ENCODE data around the gene SLIT3.

The SLIT3 gene

GRCh38 chr5:168843277-168844015, 457.5 kb downstream of the SLIT3 start:
- DNase-seq, result no peak

DNA sequence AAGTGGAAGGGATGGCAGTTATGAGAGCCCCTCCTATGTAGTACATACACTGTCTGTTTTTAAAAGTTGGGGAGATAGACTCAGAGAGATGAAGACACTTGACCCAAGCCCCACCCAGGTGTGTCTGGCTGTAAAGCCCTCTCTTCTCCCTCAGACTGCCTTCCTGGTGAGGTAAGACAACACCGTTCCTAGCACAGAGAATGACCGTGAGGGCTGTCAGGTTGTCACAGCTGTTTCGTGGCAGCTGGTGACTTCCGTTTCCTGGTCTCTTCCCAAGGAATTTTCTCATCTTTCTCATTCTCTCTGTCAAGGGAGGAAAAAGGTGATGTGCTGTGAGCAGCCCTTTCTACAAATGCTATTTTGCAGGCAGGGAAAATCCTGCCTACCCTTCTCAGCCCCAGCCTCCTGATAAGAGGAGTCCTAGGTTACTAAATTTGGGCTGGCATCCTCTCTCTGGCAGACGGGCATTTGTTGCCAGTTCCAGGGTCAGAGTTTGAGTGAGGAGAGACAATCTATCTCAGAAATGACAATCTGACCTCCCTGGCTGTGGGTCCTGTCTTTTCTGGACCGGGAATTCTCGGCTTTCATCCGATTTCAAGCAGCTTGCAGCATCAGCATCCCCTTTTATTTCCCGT, 458.3 kb downstream of the SLIT3 start:
- no peak for DNase-seq

- DNase-seq, result no peak
These were observed 463.1 kb downstream of the SLIT3 start for GRCh38 chr5:168837852-168838251.

DNA sequence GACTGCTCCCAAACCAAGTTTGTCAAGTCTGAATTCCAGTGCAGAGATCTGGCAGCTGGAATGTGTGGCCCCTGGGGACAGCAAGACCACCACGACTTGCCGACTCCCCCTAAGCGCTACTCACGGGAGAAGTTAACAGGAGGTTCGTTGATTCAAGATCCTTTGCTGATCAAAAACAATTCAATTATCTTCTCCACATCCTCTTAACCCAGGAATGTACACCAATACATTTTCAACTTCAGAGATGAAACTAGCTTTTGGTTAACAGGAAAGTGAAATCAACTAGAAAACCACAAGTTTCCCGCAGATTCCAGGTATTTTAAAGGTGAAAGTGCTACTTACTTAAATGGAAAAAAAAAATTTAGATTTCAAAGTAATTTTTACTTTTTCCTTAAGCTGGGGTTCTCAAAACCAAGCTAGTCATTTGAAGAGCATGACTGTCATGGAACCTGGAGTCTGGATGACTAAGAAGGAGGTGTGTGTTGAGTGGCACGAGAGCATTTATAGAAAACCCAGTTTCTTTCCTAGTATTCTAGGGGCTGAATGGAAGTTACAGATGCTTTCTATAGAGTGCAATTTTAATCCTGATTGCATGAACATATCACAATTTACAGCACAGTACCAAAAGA, 464.2 kb downstream of the SLIT3 start:
- no peak for DNase-seq

GRCh38 chr5:168833936-168834335, 467.0 kb downstream of the SLIT3 start:
- no peak for DNase-seq

GRCh38 chr5:168833383-168833782, 467.6 kb downstream of the SLIT3 start:
- DNase-seq, result no peak

- DNase-seq, result no peak
These were observed 468.6 kb downstream of the SLIT3 start for GRCh38 chr5:168832308-168832707.

DNA sequence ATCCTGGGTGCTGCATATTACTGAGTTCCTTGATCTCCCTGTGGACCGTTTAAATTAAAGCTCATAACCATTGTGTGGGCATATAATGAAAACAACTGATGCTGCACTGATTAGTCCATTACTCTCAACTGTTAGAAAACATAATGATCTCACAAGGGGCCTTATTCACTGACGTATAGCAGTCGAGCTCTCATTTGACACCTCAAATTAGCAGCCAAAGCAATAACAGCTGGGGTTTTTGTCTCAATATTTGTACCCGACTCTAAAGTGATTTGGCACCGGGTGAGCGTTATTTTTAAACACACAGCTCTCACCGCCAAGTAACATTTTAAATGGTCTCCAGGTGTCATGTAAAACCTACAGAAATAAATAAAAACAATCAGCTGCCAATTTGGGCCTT, 469.6 kb downstream of the SLIT3 start:
- no peak for DNase-seq

DNA sequence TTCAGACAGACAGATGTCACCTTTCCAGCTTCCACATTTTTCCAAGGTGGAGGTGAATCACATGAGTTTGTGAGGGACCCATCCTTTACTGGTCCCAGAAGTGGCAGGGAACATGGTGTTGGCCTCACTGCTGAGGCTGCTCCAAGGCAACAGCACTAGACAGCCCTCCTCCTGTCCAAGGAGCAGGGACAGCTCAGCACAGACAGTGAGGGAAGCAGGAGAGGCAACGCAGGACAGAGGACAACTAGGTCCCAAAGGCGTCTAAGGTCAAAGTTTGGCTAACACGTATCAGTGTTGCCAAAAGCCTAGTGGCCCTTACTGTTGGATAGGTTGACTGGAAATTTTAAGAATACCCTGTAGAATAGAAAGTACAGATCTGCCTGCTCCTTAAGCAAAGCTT, 470.1 kb downstream of the SLIT3 start:
- DNase-seq, result no peak

DNA sequence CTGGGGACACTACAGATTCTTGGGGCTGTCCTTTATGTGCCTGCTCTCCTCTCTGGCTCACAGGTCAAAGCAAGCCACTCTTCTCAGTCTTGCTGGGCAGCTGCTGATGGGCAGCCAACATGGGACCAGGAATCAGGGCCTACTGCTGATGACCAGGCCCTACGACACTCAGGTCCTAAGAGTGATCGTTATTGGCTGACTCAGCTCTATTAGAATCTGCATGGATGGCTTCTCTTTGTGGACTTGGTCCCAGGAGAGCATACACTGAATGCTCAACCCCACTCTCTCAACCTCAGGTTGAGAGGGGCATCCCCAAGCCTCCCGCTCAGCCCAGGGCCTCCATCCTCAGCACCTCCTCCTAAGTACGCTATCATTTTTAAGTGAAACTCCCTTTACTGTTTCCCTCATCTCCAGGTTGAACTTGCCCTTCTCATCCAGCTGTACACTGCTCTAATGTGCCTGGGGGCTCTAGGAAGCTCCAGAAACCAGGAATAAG, 471.0 kb downstream of the SLIT3 start:
- DNase-seq, result no peak

DNA sequence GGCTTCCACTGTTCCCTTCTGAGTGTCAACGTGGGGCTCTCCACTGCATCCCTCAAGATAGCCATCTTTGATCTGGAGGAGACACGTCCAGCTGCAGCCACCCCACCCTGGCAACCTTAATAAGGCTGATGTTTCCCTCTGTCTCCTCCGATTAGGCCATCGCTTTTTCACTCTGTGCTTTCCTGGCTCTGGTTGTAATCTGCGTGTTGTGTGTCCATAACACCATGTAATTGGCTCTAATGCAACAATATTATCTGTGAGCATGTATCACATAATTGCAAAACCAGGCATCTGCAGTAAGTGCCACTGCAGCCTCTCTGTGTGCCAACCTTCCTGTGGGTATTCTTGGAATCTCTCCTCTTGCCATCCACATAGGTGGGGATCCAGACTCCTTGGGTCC, 471.9 kb downstream of the SLIT3 start:
- DNase-seq, result no peak

GRCh38 chr5:168827636-168828035, 473.3 kb downstream of the SLIT3 start:
- DNase-seq, result no peak

DNA sequence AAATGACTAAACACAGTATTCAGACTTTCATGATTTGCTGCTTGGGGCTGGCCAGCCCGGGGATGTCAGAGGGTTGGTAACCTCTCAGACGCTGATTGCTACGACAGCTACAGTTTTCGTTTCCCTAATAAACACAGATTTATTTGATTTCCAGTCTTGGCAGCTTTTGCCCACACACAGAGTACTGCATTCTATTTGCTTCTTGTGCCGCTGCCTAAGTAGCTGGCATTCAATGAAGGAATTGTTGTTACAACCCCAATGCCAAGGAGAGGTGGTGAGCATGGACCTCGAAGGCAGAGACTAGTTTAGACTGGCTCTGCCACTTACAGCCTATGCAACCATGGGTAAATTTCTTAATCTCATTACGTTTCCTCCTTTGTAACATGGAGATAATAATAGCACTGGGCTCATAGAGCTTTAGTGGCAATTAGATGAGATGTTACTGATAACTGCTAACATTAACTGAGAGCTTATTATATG, 474.7 kb downstream of the SLIT3 start:
- no peak for DNase-seq

DNA sequence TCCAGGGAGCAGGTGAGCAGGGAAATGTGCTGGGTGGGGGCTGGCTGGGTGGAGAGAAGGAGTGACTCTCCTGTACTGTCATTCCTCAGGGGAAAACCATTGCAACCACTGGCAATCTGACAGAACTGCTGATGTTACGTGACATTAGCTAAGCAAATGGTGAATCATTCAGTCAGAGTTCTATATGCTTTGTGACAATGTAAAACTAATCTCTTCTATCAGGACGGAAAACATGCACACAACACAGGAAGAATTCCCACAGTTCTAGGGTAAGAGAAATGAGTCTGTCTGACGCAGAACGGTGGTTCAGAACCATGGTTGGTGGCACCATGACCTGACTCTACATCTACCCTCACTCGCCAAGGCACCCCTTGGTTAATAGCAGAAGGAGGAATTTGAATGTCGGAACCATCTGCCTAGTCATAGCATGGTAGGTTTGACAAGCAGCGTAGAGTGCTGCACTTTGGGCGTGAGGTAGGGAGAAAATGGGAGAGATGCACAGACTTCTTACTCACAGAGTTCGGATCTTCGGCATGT, 478.1 kb downstream of the SLIT3 start:
- no peak for DNase-seq

GRCh38 chr5:168822248-168822744, 478.6 kb downstream of the SLIT3 start:
- DNase-seq, result no peak

DNA sequence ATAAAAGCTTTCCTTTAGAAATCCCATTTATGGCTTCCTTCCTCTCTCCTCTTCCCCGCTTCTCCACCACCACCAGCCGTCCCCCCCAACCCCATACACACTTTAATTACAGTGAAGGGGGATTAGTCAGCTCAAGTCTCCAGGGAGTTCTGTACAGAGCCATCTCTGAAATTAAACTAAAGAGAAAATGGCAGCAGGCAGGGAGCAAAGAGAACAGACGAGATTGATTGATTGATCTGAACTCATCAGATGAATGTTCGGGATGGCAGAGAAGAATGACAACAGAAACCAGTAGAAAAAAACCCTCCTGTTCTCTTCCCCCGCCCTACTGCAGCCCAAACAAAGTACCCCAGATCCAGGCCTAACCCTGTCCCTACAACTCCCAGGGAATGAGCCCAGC, 480.1 kb downstream of the SLIT3 start:
- no peak for DNase-seq

DNA sequence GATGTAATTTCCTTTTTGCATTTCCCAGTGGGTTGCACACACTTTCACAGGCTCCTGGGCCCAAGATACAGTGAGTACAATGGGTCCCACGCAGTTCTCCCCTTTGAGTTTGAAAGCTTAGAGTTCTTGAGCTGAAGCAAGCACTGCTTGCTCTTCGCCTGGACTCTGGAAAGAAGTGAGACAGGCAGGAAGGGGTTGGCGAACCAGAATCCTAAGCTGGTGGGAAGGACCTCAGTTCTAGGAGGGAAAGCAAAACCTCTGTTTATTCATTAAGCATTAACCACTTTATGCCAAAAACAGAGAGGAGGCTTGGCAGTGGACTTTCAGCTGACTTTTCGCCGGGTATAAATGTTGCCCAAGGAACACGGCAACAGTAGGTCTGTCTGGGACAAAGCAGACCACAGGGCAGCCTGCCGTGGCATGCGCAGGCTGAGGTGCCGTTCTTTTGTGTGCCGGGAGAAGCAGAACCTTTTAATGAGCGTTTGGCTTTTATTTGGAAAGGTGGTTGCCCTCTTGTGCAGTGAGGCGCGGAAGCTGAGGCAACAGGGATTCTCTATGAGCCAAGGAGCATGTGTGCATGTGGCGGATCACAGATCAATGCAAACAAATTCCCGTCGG, 481.8 kb downstream of the SLIT3 start:
- no peak for DNase-seq

DNA sequence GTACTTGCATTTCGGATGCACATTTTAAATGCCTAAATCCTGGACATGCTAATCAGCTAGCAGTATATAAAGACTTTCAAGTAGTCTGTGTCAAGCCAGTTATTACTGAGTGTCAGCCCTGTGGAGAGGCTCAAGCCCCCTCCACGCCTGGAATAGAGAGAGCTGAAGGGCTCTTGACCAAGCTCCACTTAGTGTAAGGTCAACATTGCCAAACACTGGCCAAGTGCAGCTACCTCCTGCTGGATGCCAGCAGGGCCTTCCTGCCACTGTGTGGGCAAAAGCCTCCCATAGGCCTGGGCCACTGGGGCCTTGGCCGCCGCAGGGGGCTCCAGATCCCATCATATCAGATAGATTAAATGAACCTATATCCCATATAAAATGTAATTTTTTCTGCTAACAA, 482.4 kb downstream of the SLIT3 start:
- no peak for DNase-seq

- DNase-seq, result no peak
These were observed 483.3 kb downstream of the SLIT3 start for GRCh38 chr5:168817591-168817990.

- no peak for DNase-seq
These were observed 484.3 kb downstream of the SLIT3 start for GRCh38 chr5:168816661-168817060.

GRCh38 chr5:168813184-168813968, 487.6 kb downstream of the SLIT3 start:
- no peak for DNase-seq

- DNase-seq, result no peak
These were observed 490.3 kb downstream of the SLIT3 start for GRCh38 chr5:168810641-168811040.
